Lower leg skin (tissue), 3 donors: ENCODE results near the gene FBXW2.

ENCODE experiments used
- POLR2A ChIP-seq, 2 donors: fragments of 450-650 bp; IDR thresholded peaks; one replicate each; pipeline ENCODE4 v1.6.1; 2016 to 2017; ENCODE audit warnings: antibody characterized with exemption in 2 of 2, mild to moderate bottlenecking in 1 of 2, moderate library complexity in 1 of 2
- TF ChIP-seq, protein P1 (sequence below), 3 donors: fragments of 450-650 bp; IDR thresholded peaks; one replicate each; pipeline ENCODE4 v1.5.1; 2016; ENCODE audit warnings: antibody characterized with exemption in 3 of 3, mild to moderate bottlenecking in 3 of 3, moderate library complexity in 2 of 3

- TF ChIP-seq, protein P1, sequence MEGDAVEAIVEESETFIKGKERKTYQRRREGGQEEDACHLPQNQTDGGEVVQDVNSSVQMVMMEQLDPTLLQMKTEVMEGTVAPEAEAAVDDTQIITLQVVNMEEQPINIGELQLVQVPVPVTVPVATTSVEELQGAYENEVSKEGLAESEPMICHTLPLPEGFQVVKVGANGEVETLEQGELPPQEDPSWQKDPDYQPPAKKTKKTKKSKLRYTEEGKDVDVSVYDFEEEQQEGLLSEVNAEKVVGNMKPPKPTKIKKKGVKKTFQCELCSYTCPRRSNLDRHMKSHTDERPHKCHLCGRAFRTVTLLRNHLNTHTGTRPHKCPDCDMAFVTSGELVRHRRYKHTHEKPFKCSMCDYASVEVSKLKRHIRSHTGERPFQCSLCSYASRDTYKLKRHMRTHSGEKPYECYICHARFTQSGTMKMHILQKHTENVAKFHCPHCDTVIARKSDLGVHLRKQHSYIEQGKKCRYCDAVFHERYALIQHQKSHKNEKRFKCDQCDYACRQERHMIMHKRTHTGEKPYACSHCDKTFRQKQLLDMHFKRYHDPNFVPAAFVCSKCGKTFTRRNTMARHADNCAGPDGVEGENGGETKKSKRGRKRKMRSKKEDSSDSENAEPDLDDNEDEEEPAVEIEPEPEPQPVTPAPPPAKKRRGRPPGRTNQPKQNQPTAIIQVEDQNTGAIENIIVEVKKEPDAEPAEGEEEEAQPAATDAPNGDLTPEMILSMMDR (IDR thresholded peaks at IDR 0.05), result no peak
- no peak for TF ChIP-seq POLR2A (IDR thresholded peaks at IDR 0.05)
Measured at GRCh38 chr9:120830151-120830550, 36.9 kb upstream of the FBXW2 start.
